OCI-LY1 (cell line): ENCODE data around the gene EML4.

Experiments used
- H2AFZ ChIP-seq: fragments of 200-600 bp; sonication (generic), shearing (Covaris generic); 2 replicates; pipeline ENCODE4 v1.6.0; 2014; ENCODE audit warnings: antibody characterized with exemption, mild to moderate bottlenecking, low read length
- H3F3A ChIP-seq: fragments of 200-600 bp; sonication (generic), shearing (Covaris generic); 2 replicates; pipeline ENCODE4 v1.6.0; 2014; ENCODE audit warnings: mild to moderate bottlenecking, antibody characterized with exemption, low read length, moderate library complexity; ENCODE audit not compliant: insufficient read depth
- H3K27ac ChIP-seq: fragments of 200-600 bp; sonication (generic); 2 replicates; pipeline ENCODE4 v1.5.1; 2014; ENCODE audit warnings: low read length, mixed run types, mild to moderate bottlenecking, low read depth; ENCODE audit not compliant: poor library complexity, severe bottlenecking
- H3K27me3 ChIP-seq: fragments of 200-600 bp; sonication (generic); 2 replicates; pipeline ENCODE4 v1.6.0; 2014; ENCODE audit warnings: antibody characterized with exemption, mild to moderate bottlenecking, low read length, moderate library complexity; ENCODE audit not compliant: insufficient read depth
- H3K36me3 ChIP-seq: fragments of 200-600 bp; sonication (generic); 2 replicates; pipeline ENCODE4 v1.6.1; 2014; ENCODE audit warnings: mild to moderate bottlenecking, antibody characterized with exemption, low read length, moderate library complexity, mixed read lengths; ENCODE audit not compliant: insufficient read depth
- H3K4me1 ChIP-seq: fragments of 200-600 bp; sonication (generic); 2 replicates; pipeline ENCODE4 v1.5.1; 2014; ENCODE audit warnings: mild to moderate bottlenecking, low read length, moderate library complexity; ENCODE audit not compliant: insufficient read depth, severe bottlenecking
- H3K4me2 ChIP-seq: fragments of 200-600 bp; sonication (generic), shearing (Covaris generic); 2 replicates; pipeline ENCODE4 v1.6.1; 2014; ENCODE audit warnings: low read length
- H3K4me3 ChIP-seq: fragments of 200-600 bp; sonication (generic); 2 replicates; pipeline ENCODE4 v1.5.1; 2014; ENCODE audit warnings: low read length, low read depth, mild to moderate bottlenecking, mixed read lengths; ENCODE audit not compliant: poor library complexity, severe bottlenecking
- H3K79me2 ChIP-seq: fragments of 200-600 bp; shearing (Covaris generic); 2 replicates; pipeline ENCODE4 v1.6.1; 2016; ENCODE audit warnings: mixed run types, low read length, mixed read lengths; ENCODE audit not compliant: insufficient read depth
- H3K9ac ChIP-seq: fragments of 200-600 bp; sonication (generic), shearing (Covaris generic); 2 replicates; pipeline ENCODE4 v1.6.1; 2014; ENCODE audit warnings: mild to moderate bottlenecking, low read length, mixed read lengths
- H3K9me2 ChIP-seq: fragments of 200-600 bp; sonication (generic), shearing (Covaris generic); 2 replicates; pipeline ENCODE4 v1.6.1; 2014; ENCODE audit warnings: low read depth, mild to moderate bottlenecking, low read length, mixed read lengths
- H3K9me3 ChIP-seq: fragments of 200-600 bp; shearing (Covaris generic); 2 replicates; pipeline ENCODE4 v1.6.1; 2014; ENCODE audit warnings: low read length, mixed read lengths
- H4K20me1 ChIP-seq: fragments of 200-600 bp; sonication (generic), shearing (Covaris generic); 2 replicates; pipeline ENCODE4 v1.6.0; 2016; ENCODE audit warnings: mild to moderate bottlenecking, low read length; ENCODE audit not compliant: insufficient read depth
- EZH2 ChIP-seq: fragments of 200-600 bp; sonication (generic), shearing (Covaris generic); IDR thresholded peaks from 2 replicates; pipeline ENCODE4 v1.8.0; 2017; ENCODE audit warnings: borderline replicate concordance, mixed run types, mild to moderate bottlenecking, antibody characterized with exemption, low read length, moderate library complexity, mixed read lengths
- TF ChIP-seq, protein P1 (sequence below): fragments of 200-600 bp; sonication (generic), shearing (Covaris generic); IDR thresholded peaks from 2 replicates; pipeline ENCODE4 v1.5.1; 2017; ENCODE audit warnings: mild to moderate bottlenecking, antibody characterized with exemption, low read length, moderate library complexity, mixed read lengths

The EML4 gene

DNA sequence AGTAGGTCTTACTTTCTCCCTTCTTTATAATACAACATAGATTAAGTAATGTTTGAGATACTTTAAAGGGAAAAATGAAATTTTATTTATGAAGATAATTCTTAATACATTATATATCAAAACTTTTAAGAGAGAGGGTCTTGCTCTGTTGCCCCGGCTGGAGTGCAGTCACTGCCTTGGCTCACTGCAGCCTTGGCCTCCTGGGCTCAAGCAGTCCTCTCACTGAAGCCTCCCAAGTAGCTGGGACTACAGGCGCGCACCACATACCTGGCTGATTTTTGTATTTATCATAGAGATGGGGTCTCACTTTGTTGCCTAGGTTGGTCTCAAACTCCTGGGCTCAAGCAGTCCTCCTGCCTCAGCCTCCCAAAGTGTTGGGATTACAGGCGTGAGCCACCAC lies 97.1 kb downstream of the EML4 start:
- no peaks in the 10 kb centered on the region for H3K79me2 ChIP-seq
- no peak overlapping the region for H3K4me2 ChIP-seq
- no peaks in the 10 kb centered on the region for H4K20me1 ChIP-seq
- H3K27me3 ChIP-seq: no peaks in the 10 kb centered on the region
- H3K9me3 ChIP-seq: no peaks in the 10 kb centered on the region
- no peak overlapping the region for H3K4me3 ChIP-seq
- no peaks in the 10 kb centered on the region for H3K4me1 ChIP-seq
- TF ChIP-seq, protein P1, sequence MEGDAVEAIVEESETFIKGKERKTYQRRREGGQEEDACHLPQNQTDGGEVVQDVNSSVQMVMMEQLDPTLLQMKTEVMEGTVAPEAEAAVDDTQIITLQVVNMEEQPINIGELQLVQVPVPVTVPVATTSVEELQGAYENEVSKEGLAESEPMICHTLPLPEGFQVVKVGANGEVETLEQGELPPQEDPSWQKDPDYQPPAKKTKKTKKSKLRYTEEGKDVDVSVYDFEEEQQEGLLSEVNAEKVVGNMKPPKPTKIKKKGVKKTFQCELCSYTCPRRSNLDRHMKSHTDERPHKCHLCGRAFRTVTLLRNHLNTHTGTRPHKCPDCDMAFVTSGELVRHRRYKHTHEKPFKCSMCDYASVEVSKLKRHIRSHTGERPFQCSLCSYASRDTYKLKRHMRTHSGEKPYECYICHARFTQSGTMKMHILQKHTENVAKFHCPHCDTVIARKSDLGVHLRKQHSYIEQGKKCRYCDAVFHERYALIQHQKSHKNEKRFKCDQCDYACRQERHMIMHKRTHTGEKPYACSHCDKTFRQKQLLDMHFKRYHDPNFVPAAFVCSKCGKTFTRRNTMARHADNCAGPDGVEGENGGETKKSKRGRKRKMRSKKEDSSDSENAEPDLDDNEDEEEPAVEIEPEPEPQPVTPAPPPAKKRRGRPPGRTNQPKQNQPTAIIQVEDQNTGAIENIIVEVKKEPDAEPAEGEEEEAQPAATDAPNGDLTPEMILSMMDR: no peak
- no peak for TF ChIP-seq EZH2
- H2AFZ ChIP-seq: no peak overlapping the region
- peaks cover 4% of the 10 kb centered on the region; the same call in 1 of the 2 replicates for H3K36me3 ChIP-seq
- H3K9ac ChIP-seq: no peak overlapping the region
- no peak overlapping the region for H3K27ac ChIP-seq
- no peaks in the 10 kb centered on the region; the same call in 1 of the 2 replicates for H3F3A ChIP-seq
- H3K9me2 ChIP-seq: no peaks in the 10 kb centered on the region

DNA sequence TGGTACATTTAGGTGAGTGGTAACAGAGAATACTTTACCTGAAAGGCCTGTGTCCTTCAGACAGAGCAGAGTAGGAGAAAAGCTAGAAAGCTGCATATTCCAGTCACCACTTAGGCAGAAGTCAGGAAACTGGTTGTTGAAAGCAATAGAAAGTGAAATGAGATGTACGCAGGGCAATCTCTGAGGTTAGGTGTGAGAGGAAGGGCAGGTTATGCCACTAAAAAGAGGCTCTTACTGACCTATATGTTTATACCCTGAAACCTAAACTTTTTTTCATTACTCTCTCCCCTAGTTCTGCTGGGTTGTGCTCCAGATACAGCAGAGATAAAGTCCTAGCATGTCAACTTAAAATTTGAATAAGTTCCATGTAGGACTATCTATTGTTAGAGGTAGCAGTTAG lies 98.4 kb downstream of the EML4 start:
- H3K9me3 ChIP-seq: no peaks in the 10 kb centered on the region
- no peak overlapping the region for H2AFZ ChIP-seq
- no peak overlapping the region for H3K9ac ChIP-seq
- H3K4me1 ChIP-seq: no peaks in the 10 kb centered on the region
- no peak overlapping the region for H3K4me2 ChIP-seq
- no peak overlapping the region for H3K4me3 ChIP-seq
- H3F3A ChIP-seq: no peaks in the 10 kb centered on the region; the same call in 1 of the 2 replicates
- no peaks in the 10 kb centered on the region for H3K79me2 ChIP-seq
- H3K9me2 ChIP-seq: no peaks in the 10 kb centered on the region
- H3K36me3 ChIP-seq: peaks cover 4% of the 10 kb centered on the region; the same call in 1 of the 2 replicates
- no peak for TF ChIP-seq EZH2
- TF ChIP-seq, protein P1: no peak
- no peaks in the 10 kb centered on the region for H3K27me3 ChIP-seq
- H4K20me1 ChIP-seq: no peaks in the 10 kb centered on the region
- H3K27ac ChIP-seq: no peak overlapping the region

DNA sequence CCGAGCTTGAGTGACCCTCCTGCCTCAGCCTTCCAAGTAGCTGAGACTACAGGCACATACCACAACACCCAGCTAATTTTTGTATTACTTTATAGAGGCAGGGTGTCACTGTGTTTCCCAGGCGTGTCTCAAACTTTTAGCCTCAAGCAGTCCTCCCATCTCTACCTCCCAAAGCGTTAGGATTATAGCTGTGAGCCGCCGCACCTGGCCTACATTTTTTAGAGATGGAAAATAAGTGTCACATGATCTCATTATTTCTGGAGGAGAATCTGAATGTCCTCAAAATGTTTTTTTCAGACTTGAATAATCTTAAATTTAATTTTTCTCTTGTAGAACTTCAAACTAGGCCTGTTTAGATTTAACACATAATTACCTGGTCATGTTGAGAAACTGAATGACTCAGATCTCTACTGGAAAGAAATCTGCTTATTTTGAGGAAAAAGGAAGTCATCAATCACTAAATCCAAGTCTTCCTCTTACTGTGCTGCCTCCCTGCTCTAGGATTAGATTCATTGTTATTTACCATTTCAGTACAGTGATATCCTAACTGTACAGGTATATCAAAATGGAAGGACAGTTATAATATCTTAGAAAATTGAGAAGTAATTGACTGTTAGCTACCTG lies 99.5 kb downstream of the EML4 start:
- H3K79me2 ChIP-seq: no peaks in the 10 kb centered on the region
- no peaks in the 10 kb centered on the region for H3K4me1 ChIP-seq
- H4K20me1 ChIP-seq: no peaks in the 10 kb centered on the region
- H2AFZ ChIP-seq: no peak overlapping the region
- H3K36me3 ChIP-seq: peaks cover 4% of the 10 kb centered on the region; the same call in 1 of the 2 replicates
- TF ChIP-seq EZH2: no peak
- TF ChIP-seq, protein P1: no peak
- H3K4me2 ChIP-seq: no peak overlapping the region
- H3K9me2 ChIP-seq: no peaks in the 10 kb centered on the region
- H3K27me3 ChIP-seq: no peaks in the 10 kb centered on the region
- H3K9ac ChIP-seq: no peak overlapping the region
- H3K4me3 ChIP-seq: no peak overlapping the region
- H3K27ac ChIP-seq: no peak overlapping the region
- H3F3A ChIP-seq: no peaks in the 10 kb centered on the region; the same call in 1 of the 2 replicates
- no peaks in the 10 kb centered on the region for H3K9me3 ChIP-seq
